Activated B cell treated with CpG ODN at 0.5 μM for 24 hours (primary cell): Measurements from ENCODE around the gene ASTN2. TPM values are rescaled to one million over a fixed set of nuclear protein-coding genes. Genes with fewer than 3 reads are reported as not detected.

ENCODE experiments used
- ATAC-seq: fragments of 200-7000 bp; cut with Tn5 transposase; one replicate; pipeline ENCODE4 v1.10.0; 2021; ENCODE audit warnings: low read depth, mild to moderate bottlenecking, moderate library complexity
- CTCF ChIA-PET: fragments of 350-600 bp; sonication (Branson Sonifier 250); formaldehyde crosslinking; loops from one replicate; lab custom pipeline; 2021; ENCODE audit warnings: antibody characterized with exemption; lab: Charles Lee
- POLR2A ChIA-PET: fragments of 350-600 bp; sonication (Branson Sonifier 250); formaldehyde crosslinking; loops from one replicate; lab custom pipeline; 2021; ENCODE audit warnings: antibody characterized with exemption; lab: Charles Lee
- DNase-seq: peaks from one replicate; pipeline ENCODE4 v3.0.0; 2022
- H3K27ac Mint-ChIP-seq: one replicate; pipeline ENCODE4 v1.8.0; 2020; ENCODE audit warnings: mixed read lengths
- H3K27me3 Mint-ChIP-seq: one replicate; pipeline ENCODE4 v1.8.0; 2021; ENCODE audit warnings: mixed read lengths
- H3K36me3 Mint-ChIP-seq: one replicate; pipeline ENCODE4 v1.8.0; 2021; ENCODE audit warnings: low read depth, mixed read lengths
- H3K4me1 Mint-ChIP-seq: one replicate; pipeline ENCODE4 v1.8.0; 2021; ENCODE audit warnings: mixed read lengths
- H3K4me3 Mint-ChIP-seq: one replicate; pipeline ENCODE4 v1.8.0; 2020; ENCODE audit warnings: mild to moderate bottlenecking, mixed read lengths
- H3K9me3 Mint-ChIP-seq: one replicate; pipeline ENCODE4 v1.8.0; 2020; ENCODE audit warnings: mixed read lengths
- intact Hi-C: fragments of 100-400 bp; cut with micrococcal nuclease; formaldehyde crosslinking; loops from one replicate; pipeline ENCODE4 v1.15.1; 2024
- total RNA-seq: library from RNA; stranded (reverse); gene quantifications from 2 replicates; pipeline ENCODE4 v1.2.3, GENCODE V29; 2022
- TF ChIP-seq, protein P1 (sequence below): fragments of 200-600 bp; IDR thresholded peaks from one replicate; pipeline ENCODE4 v1.8.0; 2022; ENCODE audit warnings: antibody characterized with exemption, mild to moderate bottlenecking

Gene ASTN2
- total RNA-seq, 1 donor from 2014 or later = 2.3 TPM

GRCh38 chr9:116975126-116975525 is 439.7 kb downstream of the ASTN2 start:
- ChIA-PET CTCF (no interaction called here), POLR2A (no interaction called here)
- Mint-ChIP-seq H3K9me3 (no peaks in the 10 kb centered on the region), H3K4me3 (no peak overlapping the region), H3K4me1 (no peaks in the 10 kb centered on the region), H3K27me3 (no peaks in the 10 kb centered on the region), H3K27ac (no peak overlapping the region), H3K36me3 (no peaks in the 10 kb centered on the region)
- ATAC-seq (no peak), DNase-seq (no peak)
- TF ChIP-seq, protein P1, sequence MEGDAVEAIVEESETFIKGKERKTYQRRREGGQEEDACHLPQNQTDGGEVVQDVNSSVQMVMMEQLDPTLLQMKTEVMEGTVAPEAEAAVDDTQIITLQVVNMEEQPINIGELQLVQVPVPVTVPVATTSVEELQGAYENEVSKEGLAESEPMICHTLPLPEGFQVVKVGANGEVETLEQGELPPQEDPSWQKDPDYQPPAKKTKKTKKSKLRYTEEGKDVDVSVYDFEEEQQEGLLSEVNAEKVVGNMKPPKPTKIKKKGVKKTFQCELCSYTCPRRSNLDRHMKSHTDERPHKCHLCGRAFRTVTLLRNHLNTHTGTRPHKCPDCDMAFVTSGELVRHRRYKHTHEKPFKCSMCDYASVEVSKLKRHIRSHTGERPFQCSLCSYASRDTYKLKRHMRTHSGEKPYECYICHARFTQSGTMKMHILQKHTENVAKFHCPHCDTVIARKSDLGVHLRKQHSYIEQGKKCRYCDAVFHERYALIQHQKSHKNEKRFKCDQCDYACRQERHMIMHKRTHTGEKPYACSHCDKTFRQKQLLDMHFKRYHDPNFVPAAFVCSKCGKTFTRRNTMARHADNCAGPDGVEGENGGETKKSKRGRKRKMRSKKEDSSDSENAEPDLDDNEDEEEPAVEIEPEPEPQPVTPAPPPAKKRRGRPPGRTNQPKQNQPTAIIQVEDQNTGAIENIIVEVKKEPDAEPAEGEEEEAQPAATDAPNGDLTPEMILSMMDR = no peak
- intact Hi-C loops = no loop called here

DNA sequence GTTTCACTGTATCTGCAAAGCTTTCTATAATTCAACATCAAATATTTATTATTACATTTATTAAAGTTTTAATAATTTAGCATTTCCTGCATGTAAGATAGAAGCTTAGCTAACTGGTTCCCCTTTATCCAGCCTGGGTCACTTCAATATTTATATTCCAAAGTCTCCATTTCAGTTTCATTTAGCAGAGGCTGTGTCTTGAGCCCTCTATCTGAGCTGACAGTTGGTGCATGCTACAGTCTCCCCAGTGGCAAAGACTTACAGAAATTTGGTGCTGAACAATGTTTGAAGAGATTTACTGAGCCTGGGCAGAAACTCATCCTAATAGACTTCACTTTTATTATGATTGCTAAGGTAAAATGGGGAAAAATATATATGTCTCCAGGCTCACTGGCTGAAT is 448.7 kb downstream of the ASTN2 start:
- ATAC-seq (no peak), DNase-seq (no peak)
- Mint-ChIP-seq H3K27ac (no peak overlapping the region), H3K36me3 (no peaks in the 10 kb centered on the region), H3K4me1 (no peaks in the 10 kb centered on the region), H3K4me3 (no peak overlapping the region), H3K9me3 (peaks cover 4% of the 10 kb centered on the region), H3K27me3 (peaks cover 4% of the 10 kb centered on the region)
- ChIA-PET CTCF (no interaction called here), POLR2A (no interaction called here)
- intact Hi-C loops = no loop called here
- TF ChIP-seq, protein P1 = no peak

GRCh38 chr9:116964258-116964657 is 450.6 kb downstream of the ASTN2 start:
- ChIA-PET POLR2A (no interaction called here), CTCF (no interaction called here)
- no peak for ATAC-seq
- Mint-ChIP-seq H3K27me3 (peaks cover 4% of the 10 kb centered on the region), H3K27ac (no peak overlapping the region), H3K9me3 (peaks cover 5% of the 10 kb centered on the region), H3K4me1 (no peaks in the 10 kb centered on the region), H3K4me3 (no peak overlapping the region), H3K36me3 (no peaks in the 10 kb centered on the region)
- intact Hi-C loops = no loop called here
- DNase-seq = no peak
- TF ChIP-seq, protein P1 = no peak

GRCh38 chr9:116959809-116960208 is 455.0 kb downstream of the ASTN2 start:
- Mint-ChIP-seq H3K27ac (no peak overlapping the region), H3K4me1 (no peaks in the 10 kb centered on the region), H3K4me3 (no peak overlapping the region), H3K36me3 (no peaks in the 10 kb centered on the region), H3K9me3 (peaks cover 5% of the 10 kb centered on the region), H3K27me3 (peaks cover 4% of the 10 kb centered on the region)
- TF ChIP-seq, protein P1 = no peak
- no peak for ATAC-seq
- ChIA-PET CTCF (no interaction called here), POLR2A (no interaction called here)
- intact Hi-C loops = no loop called here
- no peak for DNase-seq

GRCh38 chr9:116958881-116959280 is 456.0 kb downstream of the ASTN2 start:
- ChIA-PET POLR2A (no interaction called here), CTCF (no interaction called here)
- Mint-ChIP-seq H3K27me3 (peaks cover 4% of the 10 kb centered on the region), H3K27ac (no peak overlapping the region), H3K4me3 (no peak overlapping the region), H3K4me1 (no peaks in the 10 kb centered on the region), H3K36me3 (no peaks in the 10 kb centered on the region), H3K9me3 (peaks cover 5% of the 10 kb centered on the region)
- DNase-seq (no peak), ATAC-seq (no peak)
- intact Hi-C loops = no loop called here
- TF ChIP-seq, protein P1 = no peak
